Fibroblast of lung (primary cell): ENCODE measurements around the gene KCNQ1OT1. TPM values are rescaled to one million over a fixed set of nuclear protein-coding genes. Genes with fewer than 3 reads are reported as not detected.

ENCODE experiments used
- DNase-seq, 2 donors: peaks; one replicate each; pipeline versions ENCODE4 v3.0.0 to v3.0.0-alpha.2; 2010; ENCODE audit warnings: low read depth in 2 of 2
- H2AFZ ChIP-seq: 2 replicates; pipeline ENCODE4 v1.5.1; 2012; ENCODE audit warnings: low read length, control low read depth, inconsistent platforms
- H3K27ac ChIP-seq: 2 replicates; pipeline ENCODE4 v1.5.1; 2011; ENCODE audit warnings: low read length, control low read depth; ENCODE audit not compliant: insufficient read depth
- H3K27me3 ChIP-seq: 2 replicates; pipeline ENCODE4 v1.5.1; 2011; ENCODE audit warnings: mild to moderate bottlenecking, low read length; ENCODE audit not compliant: control insufficient read depth, insufficient read depth
- H3K36me3 ChIP-seq: 2 replicates; pipeline ENCODE4 v1.5.1; 2011; ENCODE audit warnings: low read length; ENCODE audit not compliant: control insufficient read depth, insufficient read depth
- H3K4me1 ChIP-seq: 2 replicates; pipeline ENCODE4 v1.5.1; 2011; ENCODE audit warnings: low read length; ENCODE audit not compliant: control insufficient read depth, insufficient read depth; ENCODE audit errors: extremely low read depth
- H3K4me2 ChIP-seq: 2 replicates; pipeline ENCODE4 v1.5.1; 2011; ENCODE audit warnings: low read length, control low read depth; ENCODE audit not compliant: insufficient read depth; ENCODE audit errors: extremely low read depth
- H3K4me3 ChIP-seq, 4 experiments: fragments of 200-600 bp in 1 of 4; sonication (generic) in 1 of 4; replicated peaks in 1 of 4; 2 replicates each; pipeline ENCODE4 v1.5.1; 2011 to 2016; ENCODE audit warnings: low read length in 4 of 4, low read depth in 3 of 4, mild to moderate bottlenecking in 3 of 4, control low read depth in 2 of 4, inconsistent platforms in 1 of 4, mixed read lengths in 1 of 4; ENCODE audit not compliant: insufficient read depth in 1 of 4; ENCODE audit errors: control extremely low read depth in 1 of 4
- H3K79me2 ChIP-seq: 2 replicates; pipeline ENCODE4 v1.5.1; 2012; ENCODE audit warnings: mild to moderate bottlenecking, low read length, inconsistent platforms; ENCODE audit not compliant: control insufficient read depth, insufficient read depth
- H3K9ac ChIP-seq: 2 replicates; pipeline ENCODE4 v1.5.1; 2011; ENCODE audit warnings: mild to moderate bottlenecking, low read length, control low read depth; ENCODE audit not compliant: insufficient read depth
- H3K9me3 ChIP-seq: 2 replicates; pipeline ENCODE4 v1.5.1; 2012; ENCODE audit warnings: low read depth, low read length; ENCODE audit not compliant: control insufficient read depth, insufficient read depth
- H4K20me1 ChIP-seq: 2 replicates; pipeline ENCODE4 v1.5.1; 2011; ENCODE audit warnings: low read length; ENCODE audit not compliant: control insufficient read depth, insufficient read depth; ENCODE audit errors: extremely low read depth
- EZH2 ChIP-seq: IDR thresholded peaks from 2 replicates; pipeline ENCODE4 v1.5.1; 2012; ENCODE audit warnings: low read length, control low read depth, mild to moderate bottlenecking; ENCODE audit errors: missing control alignments
- polyA plus RNA-seq, 2 donors: library from polyadenylated mRNA; depleted of rRNA in 1 of 2; stranded (reverse) in 1 of 2; unstranded in 1 of 2; fragments of >200 nt; gene quantifications; 2 replicates each; pipeline ENCODE4 v1.2.1, GENCODE V29; 2011 to 2012; ENCODE audit warnings: missing spikeins in 1 of 2
- total RNA-seq: library from RNA; depleted of rRNA; stranded (reverse); fragments of >200 nt; gene quantifications from 2 replicates; pipeline ENCODE4 v1.2.1, GENCODE V29; 2014
- TF ChIP-seq, protein P1 (sequence below), 2 donors: IDR thresholded peaks in 1 of 2; conservative IDR thresholded peaks in 1 of 2; 1 replicate in 1 of 2; 2 replicates in 1 of 2; pipeline ENCODE4 v1.5.1; 2011 to 2012; ENCODE audit warnings: low read length in 2 of 2, control low read depth in 1 of 2, inconsistent platforms in 1 of 2, low read depth in 1 of 2, mild to moderate bottlenecking in 1 of 2

Gene KCNQ1OT1
- total and polyA plus RNA-seq, 2 donors (not counting 1 experiment from before 2014, with no cell fraction given), result 0.11 to 1.8 TPM

DNA sequence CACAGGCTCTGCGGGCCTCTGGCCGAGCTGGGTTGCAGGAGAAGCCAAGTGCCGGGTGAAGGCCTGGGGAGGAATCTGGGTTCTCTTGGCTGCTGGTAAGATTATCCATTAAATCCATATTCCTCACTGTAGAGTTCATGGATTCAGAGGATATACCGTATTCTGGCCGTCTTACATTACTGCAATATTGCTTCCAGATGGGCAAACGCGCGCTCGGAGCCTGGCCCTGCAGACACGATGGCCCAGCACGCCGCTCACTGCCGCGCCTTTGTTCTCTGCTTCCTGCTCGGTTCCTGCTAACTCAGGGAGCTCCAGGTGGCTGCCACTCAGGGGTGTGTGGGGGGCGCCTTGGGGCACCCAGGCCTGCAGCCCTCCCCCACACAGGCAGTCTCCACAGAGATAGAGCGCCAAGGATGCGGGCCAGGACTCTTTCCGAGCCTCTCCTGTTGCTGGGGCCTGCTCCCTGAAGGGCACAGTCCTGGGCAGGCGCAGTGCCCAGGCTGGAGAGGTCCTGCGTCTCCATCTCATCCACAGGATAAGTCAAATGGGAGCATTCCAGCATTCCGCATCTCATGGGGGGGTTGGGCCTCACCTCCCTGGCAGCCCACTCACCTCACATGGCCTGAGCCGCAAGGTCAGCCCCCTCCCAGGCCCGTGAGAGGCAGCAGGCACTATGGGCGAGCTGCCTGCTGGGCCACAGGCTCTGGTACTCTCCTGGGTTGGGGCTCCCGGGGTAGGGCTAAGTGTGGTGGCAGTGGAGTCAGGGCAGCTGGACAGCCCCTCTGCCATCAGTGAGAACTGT is 14.1 kb upstream of the KCNQ1OT1 start:
- Histone ChIP-seq H3K27me3 (peaks cover 5% of the 10 kb centered on the region), H3K9ac (no peak overlapping the region), H3K4me1 (no peaks in the 10 kb centered on the region), H3K4me2 (no peak overlapping the region), H3K36me3 (no peaks in the 10 kb centered on the region), H4K20me1 (no peaks in the 10 kb centered on the region), H3K79me2 (no peaks in the 10 kb centered on the region), H3K9me3 (no peaks in the 10 kb centered on the region), H3K27ac (no peak overlapping the region), H3K4me3 (no peak overlapping the region), H2AFZ (no peak overlapping the region)
- TF ChIP-seq EZH2, result no peak
- TF ChIP-seq, protein P1, sequence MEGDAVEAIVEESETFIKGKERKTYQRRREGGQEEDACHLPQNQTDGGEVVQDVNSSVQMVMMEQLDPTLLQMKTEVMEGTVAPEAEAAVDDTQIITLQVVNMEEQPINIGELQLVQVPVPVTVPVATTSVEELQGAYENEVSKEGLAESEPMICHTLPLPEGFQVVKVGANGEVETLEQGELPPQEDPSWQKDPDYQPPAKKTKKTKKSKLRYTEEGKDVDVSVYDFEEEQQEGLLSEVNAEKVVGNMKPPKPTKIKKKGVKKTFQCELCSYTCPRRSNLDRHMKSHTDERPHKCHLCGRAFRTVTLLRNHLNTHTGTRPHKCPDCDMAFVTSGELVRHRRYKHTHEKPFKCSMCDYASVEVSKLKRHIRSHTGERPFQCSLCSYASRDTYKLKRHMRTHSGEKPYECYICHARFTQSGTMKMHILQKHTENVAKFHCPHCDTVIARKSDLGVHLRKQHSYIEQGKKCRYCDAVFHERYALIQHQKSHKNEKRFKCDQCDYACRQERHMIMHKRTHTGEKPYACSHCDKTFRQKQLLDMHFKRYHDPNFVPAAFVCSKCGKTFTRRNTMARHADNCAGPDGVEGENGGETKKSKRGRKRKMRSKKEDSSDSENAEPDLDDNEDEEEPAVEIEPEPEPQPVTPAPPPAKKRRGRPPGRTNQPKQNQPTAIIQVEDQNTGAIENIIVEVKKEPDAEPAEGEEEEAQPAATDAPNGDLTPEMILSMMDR (conservative IDR thresholded peaks at IDR 0.05 in 1 of 2, IDR thresholded peaks at IDR 0.05 in 1 of 2; ENCODE audit: low read depth in 1 of 2, low read length in 2 of 2), result no peak
- no peak for DNase-seq

DNA sequence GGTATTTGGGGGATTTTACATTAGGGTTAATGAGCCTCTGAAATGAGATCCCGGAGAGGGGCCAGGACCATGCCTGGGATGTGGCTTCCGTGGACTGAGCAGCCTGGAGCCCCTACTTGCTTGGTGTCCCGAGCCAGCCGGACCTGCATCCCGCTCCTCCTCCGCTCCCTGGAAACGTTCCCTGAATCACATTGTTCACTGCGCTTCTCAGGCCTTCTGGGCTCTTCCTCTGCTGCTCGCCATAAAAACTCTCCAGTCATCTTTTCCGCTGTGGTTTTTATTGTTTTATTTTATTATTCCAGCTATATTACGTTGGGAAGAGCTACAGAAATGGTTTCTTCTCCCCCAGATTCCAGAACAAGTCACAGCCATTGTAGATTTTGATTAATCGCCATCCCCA is 13.3 kb upstream of the KCNQ1OT1 start:
- no peak overlapping the region for H3K9ac ChIP-seq
- TF ChIP-seq, protein P1 (conservative IDR thresholded peaks at IDR 0.05 in 1 of 2, IDR thresholded peaks at IDR 0.05 in 1 of 2; ENCODE audit: low read depth in 1 of 2, low read length in 2 of 2), result no peak
- no peak for TF ChIP-seq EZH2

DNA sequence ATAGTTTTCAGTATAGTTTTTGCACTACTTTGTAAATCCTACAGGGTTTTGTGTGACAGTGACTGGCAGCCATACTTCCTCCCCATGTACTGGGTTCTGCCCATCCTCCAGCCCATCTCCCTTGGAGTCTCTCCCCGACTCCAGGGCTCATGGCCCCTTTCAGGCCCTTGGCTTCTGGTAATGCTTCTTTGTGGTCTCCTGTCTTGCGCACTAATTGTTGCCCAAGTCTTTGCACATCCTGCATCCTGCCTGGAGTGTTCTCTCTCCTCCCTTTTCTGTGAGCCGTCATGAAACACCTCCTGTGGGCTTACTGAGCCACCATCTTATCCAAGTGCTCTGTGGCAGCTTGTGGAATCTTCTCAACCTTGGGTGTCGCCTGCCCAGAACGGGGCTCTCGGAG is 11.4 kb upstream of the KCNQ1OT1 start:
- Histone ChIP-seq H3K79me2 (no peaks in the 10 kb centered on the region), H3K9ac (no peak overlapping the region), H4K20me1 (no peaks in the 10 kb centered on the region), H3K27ac (no peak overlapping the region), H3K4me1 (no peaks in the 10 kb centered on the region), H3K9me3 (no peaks in the 10 kb centered on the region), H2AFZ (no peak overlapping the region), H3K27me3 (peaks cover 13% of the 10 kb centered on the region), H3K4me3 (no peak overlapping the region), H3K4me2 (no peak overlapping the region), H3K36me3 (no peaks in the 10 kb centered on the region)
- DNase-seq, result no peak
- TF ChIP-seq, protein P1 (conservative IDR thresholded peaks at IDR 0.05 in 1 of 2, IDR thresholded peaks at IDR 0.05 in 1 of 2; ENCODE audit: low read depth in 1 of 2, low read length in 2 of 2), result no peak
- TF ChIP-seq EZH2, result no peak

More for the DNA sequence above, 13.3 kb upstream of the KCNQ1OT1 start:
- no peaks in the 10 kb centered on the region for H3K79me2 ChIP-seq
- H3K27me3 ChIP-seq, result peaks cover 10% of the 10 kb centered on the region
- H3K4me3 ChIP-seq, result no peak overlapping the region
- no peaks in the 10 kb centered on the region for H3K9me3 ChIP-seq
- no peaks in the 10 kb centered on the region for H3K4me1 ChIP-seq
- H2AFZ ChIP-seq, result no peak overlapping the region
- H3K27ac ChIP-seq, result no peak overlapping the region
- no peak for DNase-seq
- H3K36me3 ChIP-seq, result no peaks in the 10 kb centered on the region
- no peak overlapping the region for H3K4me2 ChIP-seq
- H4K20me1 ChIP-seq, result no peaks in the 10 kb centered on the region
